Activated T-cell treated with anti-CD3 and anti-CD28 coated beads, Interleukin-2, amount 50 U/mL, for 72 hours (primary cell): ENCODE data around the gene RNF207. TPM values are rescaled to one million over a fixed set of nuclear protein-coding genes. Genes with fewer than 3 reads are reported as not detected.

Source experiments
- ATAC-seq, 2 donors: fragments of 150-1000 bp; cut with Tn5 transposase; replicated peaks in 1 of 2; 2 replicates each; pipeline ENCODE4 v1.10.0; 2021; ENCODE audit warnings: moderate library complexity in 2 of 2, mild to moderate bottlenecking in 1 of 2
- DNase-seq, 2 donors: peaks; one replicate each; pipeline ENCODE4 v3.0.0; 2021 to 2022; ENCODE audit warnings: mixed read lengths in 1 of 2
- H3K27ac Mint-ChIP-seq: one replicate; pipeline ENCODE4 v1.8.0; 2022; ENCODE audit warnings: mild to moderate bottlenecking, moderate library complexity, mixed read lengths
- H3K27me3 Mint-ChIP-seq: one replicate; pipeline ENCODE4 v1.8.0; 2022; ENCODE audit warnings: low read depth, mixed read lengths
- H3K36me3 Mint-ChIP-seq, 2 donors: one replicate each; pipeline ENCODE4 v1.8.0; 2022; ENCODE audit warnings: mixed read lengths in 2 of 2, mild to moderate bottlenecking in 1 of 2; ENCODE audit not compliant: insufficient read depth in 2 of 2
- H3K4me1 Mint-ChIP-seq: one replicate; pipeline ENCODE4 v1.8.0; 2022; ENCODE audit warnings: low read depth, mixed read lengths
- H3K4me3 Mint-ChIP-seq, 2 donors: one replicate each; pipeline ENCODE4 v1.8.0; 2022; ENCODE audit warnings: mild to moderate bottlenecking in 2 of 2, mixed read lengths in 2 of 2, moderate library complexity in 2 of 2
- H3K9me3 Mint-ChIP-seq, 2 donors: one replicate each; pipeline ENCODE4 v1.8.0; 2022; ENCODE audit warnings: mixed read lengths in 2 of 2
- total RNA-seq, 2 donors: library from RNA; stranded (reverse); gene quantifications; one replicate each; pipeline ENCODE4 v1.2.3, GENCODE V29; 2022

RNF207 gene
- total RNA-seq, 2 donors from 2014 or later = 9.5 to 14.9 TPM

DNA sequence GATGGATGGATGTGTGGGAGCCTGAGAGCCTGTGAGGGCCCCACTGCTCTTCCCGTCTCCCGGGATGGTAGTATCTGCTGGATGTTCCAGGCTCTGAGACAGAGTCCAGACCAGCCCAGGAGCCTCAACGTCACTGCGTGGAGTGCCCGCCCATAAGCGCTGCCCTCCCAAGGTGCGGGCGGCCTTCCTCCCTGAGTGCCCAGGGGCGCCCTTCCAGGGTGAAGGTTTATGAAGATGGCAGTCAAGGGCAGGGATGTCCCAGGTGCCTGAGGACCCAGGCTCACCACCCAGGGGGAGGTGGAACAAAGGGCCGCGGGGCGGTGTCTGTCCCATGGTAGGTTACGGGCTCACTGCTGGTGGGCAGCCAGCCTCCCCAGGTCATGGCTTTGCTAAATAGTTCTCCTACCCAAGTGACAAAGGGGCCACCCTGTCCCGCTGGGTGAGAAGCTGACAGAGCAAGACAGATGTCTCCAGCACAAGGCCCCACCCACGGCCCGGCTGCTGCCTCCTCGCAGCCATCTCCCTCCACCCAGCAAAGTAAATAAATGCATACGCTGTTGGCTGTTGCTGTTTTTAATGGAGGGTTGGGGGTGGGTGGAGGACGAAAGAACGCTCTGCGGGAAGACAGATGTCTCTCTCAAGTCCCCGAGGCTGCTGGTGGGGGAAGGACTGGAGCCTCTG, 63.9 kb downstream of the RNF207 start:
- no peak for DNase-seq
- Mint-ChIP-seq H3K4me1 (no peaks in the 10 kb centered on the region), H3K4me3 (no peak overlapping the region), H3K9me3 (no peaks in the 10 kb centered on the region), H3K27me3 (no peaks in the 10 kb centered on the region), H3K27ac (no peak overlapping the region), H3K36me3 (no peaks in the 10 kb centered on the region)
- ATAC-seq = no peak

DNA sequence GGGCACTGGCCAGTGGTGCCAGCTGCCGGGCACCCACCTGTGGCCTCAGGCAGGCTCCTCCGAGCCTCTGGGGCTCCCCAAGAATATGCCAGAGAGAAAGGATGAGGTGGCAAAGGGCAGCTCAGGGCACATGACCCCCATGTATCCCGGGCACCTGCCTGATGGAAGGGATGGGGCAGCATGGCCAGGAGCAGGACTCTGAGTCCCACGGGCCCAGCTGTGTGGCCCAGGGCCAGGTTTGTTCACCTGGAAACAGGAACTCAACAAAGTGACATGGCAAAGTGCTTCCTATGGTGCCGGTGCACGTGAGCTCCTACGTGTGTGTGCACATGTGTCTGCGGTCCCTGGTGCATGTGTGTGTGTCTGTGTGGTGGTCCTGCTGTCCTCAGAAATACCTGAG, 64.5 kb downstream of the RNF207 start:
- DNase-seq (no peak), ATAC-seq (no peak)
- Mint-ChIP-seq H3K9me3 (no peaks in the 10 kb centered on the region), H3K36me3 (no peaks in the 10 kb centered on the region), H3K4me1 (no peaks in the 10 kb centered on the region), H3K27ac (no peak overlapping the region), H3K4me3 (no peak overlapping the region), H3K27me3 (no peaks in the 10 kb centered on the region)

Other genes with a start within 250 kb of the RNF207 start
- 10 to 100 TPM; 12.3 to 14.5 TPM for gene NPHP4, start 213.7 kb upstream of the RNF207 start, total RNA-seq
- 100 to 1,000 TPM; 210 to 232 TPM for gene KCNAB2, start 160.2 kb upstream of the RNF207 start, total RNA-seq
- gene CHD5, start 25.8 kb upstream of the RNF207 start, total RNA-seq = under 1 TPM; 0.16 to 0.31 TPM
- 100 to 1,000 TPM; 507 to 537 TPM for gene RPL22, start 6.5 kb upstream of the RNF207 start, total RNA-seq
- gene ICMT, start 29.8 kb downstream of the RNF207 start, total RNA-seq = 10 to 100 TPM; 39.5 to 46.9 TPM
- gene HES3, start 38.1 kb downstream of the RNF207 start, total RNA-seq = not detected
- 1 to 10 TPM in 1 of 2 donors, under 1 TPM in 1; 0.62 to 1.6 TPM for gene GPR153, start 55.0 kb downstream of the RNF207 start, total RNA-seq
- 10 to 100 TPM; 32.1 to 37.6 TPM for gene ACOT7, start 187.6 kb downstream of the RNF207 start, total RNA-seq
- 1 to 10 TPM in 1 of 2 donors, under 1 TPM in 1; 0.44 to 1.2 TPM for gene HES2, start 213.8 kb downstream of the RNF207 start, total RNA-seq
- 1 to 10 TPM; 1.3 to 2.0 TPM for gene ESPN, start 218.7 kb downstream of the RNF207 start, total RNA-seq